ENCODE data around the gene SBK2.
A peak's percentile ranks its signal among the peaks of the same experiment; 100 is the strongest.
"Not testable (repeated sequence)": the region's sequence is repeated elsewhere in the genome, so short reads cannot be mapped to it uniquely, and the experiment has no call there.

Gene SBK2

DNA sequence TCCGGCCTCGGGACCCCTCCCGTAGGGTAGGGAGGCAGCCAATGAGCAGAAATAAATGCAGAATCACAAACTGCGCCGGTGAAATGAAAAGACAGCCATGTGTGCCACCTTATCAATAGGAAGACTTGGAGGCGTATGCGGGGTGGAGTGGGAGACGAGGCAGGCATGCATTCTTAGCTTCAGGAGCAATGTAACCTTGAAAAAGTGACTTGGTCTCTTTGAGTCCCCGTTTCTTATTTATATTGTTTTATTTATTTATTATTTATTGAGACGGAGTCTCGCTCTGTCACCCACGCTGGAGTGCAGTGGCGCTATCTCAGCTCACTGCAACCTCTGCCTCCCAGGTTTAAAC lies 32.7 kb downstream of the SBK2 start:
- Mint-ChIP-seq H3K27me3 (no peaks in the 10 kb centered on the region), H3K36me3 (ENCODE audit: low read depth) (no peaks in the 10 kb centered on the region), H3K4me3 (peak overlapping the region; percentile 71), H3K4me1 (ENCODE audit: low read depth) (peaks cover 18% of the 10 kb centered on the region), H3K9me3 (peaks cover 3% of the 10 kb centered on the region), H3K27ac (no peak overlapping the region)
- no peak for DNase-seq

DNA sequence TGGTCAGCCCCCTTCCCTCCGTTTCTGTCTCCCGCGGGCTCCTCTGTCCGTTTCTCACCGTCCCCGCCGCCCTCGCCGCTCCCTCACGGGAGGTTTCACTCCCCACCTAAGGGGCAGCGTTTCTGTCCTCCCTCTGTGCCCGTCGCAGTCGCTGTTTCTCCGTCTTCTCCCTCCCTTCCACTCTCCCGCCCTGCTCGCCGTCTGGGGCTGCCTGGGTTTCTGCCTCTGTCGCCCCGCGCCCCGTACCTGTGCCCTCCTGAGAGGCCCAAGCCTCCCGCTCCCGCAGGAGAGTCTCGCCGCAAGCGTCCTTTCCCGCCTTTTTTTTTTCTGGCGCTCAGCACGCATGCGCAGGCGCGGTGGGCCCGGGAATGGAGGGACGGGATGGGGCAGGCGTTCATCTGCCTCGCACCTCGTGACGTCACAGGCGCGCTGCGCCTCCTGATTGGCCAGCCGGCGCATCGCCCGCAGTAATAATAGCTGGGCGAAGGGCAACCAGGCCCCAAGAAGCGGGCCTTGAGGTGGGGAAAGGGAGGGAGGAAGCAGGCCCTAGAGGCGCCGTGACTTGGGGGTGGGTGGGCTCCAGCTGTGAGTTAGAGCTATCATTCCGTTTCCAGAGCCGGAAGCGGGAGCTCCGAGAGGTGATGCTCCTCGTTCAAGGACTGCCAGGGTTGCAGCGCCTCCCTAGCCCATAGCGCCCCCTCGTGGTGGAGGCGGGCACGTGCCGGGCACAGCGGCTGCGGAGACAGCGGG lies 33.3 kb downstream of the SBK2 start:
- Mint-ChIP-seq H3K4me3 (peak overlapping the region; percentile 71), H3K27ac (peak overlapping the region; percentile 89), H3K9me3 (peaks cover 3% of the 10 kb centered on the region), H3K27me3 (no peaks in the 10 kb centered on the region), H3K4me1 (ENCODE audit: low read depth) (peaks cover 18% of the 10 kb centered on the region), H3K36me3 (ENCODE audit: low read depth) (no peaks in the 10 kb centered on the region)
- peak; percentile 98 for DNase-seq

DNA sequence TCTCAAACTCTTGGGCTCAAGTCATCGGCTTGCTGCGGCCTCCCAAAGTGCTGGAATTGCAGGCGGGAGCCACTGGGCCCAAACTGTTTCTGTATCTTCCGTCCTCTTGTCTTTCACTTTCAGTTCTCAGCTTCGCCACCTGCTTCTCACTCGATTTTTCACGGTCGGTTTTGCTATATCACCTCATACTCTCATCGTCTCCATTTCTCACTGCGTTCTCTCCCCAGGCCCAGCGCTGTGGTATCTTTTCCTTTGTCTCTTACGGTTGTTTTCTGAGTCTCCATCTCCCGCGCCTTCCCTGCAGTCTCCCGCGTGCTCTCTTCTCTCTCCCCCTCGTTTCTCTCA lies 33.8 kb downstream of the SBK2 start:
- H3K9me3 Mint-ChIP-seq: peaks cover 3% of the 10 kb centered on the region
- no peak for DNase-seq
- H3K4me1 Mint-ChIP-seq (ENCODE audit: low read depth): peaks cover 18% of the 10 kb centered on the region
- peak overlapping the region; percentile 89 for H3K27ac Mint-ChIP-seq
- H3K4me3 Mint-ChIP-seq: peak overlapping the region; percentile 71
- H3K27me3 Mint-ChIP-seq: no peaks in the 10 kb centered on the region
- no peaks in the 10 kb centered on the region for H3K36me3 Mint-ChIP-seq (ENCODE audit: low read depth)

DNA sequence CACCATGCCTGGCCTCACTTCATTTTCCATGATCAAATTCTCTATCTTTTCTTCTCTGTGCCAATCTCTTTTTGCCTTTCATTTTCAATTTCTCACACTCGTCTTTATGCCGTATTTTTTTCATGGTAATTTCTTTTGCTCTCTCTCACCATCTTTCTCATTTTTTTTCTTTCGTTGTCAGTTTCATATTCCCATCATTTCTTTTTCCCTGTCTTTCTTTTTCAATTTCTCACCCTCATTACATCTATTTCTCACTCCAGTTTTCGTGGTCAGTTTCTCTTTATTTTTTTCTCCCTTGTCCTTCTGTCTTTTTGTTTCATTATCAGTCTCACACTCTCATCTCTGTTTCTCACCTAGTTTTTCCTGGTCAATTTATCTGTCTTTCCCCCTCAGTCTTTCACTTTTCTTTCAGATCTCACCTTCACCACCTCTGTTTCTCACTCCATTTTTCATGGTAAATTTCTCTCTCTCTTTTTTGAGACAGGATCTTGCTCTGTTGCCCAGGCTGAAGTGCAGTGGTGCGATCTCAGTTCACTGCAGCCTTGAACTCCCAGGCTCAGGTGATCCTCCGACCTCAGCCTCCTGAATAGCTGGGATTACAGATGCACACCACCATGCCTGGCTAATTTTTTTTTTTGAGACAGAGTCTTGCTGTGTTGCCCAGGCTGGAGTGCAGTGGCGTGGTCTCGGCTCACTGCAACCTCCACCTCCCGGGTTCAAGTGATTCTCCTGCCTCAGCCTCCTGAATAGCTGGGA lies 34.6 kb downstream of the SBK2 start:
- no peak overlapping the region for H3K27ac Mint-ChIP-seq
- H3K4me1 Mint-ChIP-seq (ENCODE audit: low read depth): peaks cover 18% of the 10 kb centered on the region
- no peak for DNase-seq
- H3K27me3 Mint-ChIP-seq: no peaks in the 10 kb centered on the region
- peaks cover 3% of the 10 kb centered on the region for H3K9me3 Mint-ChIP-seq
- no peak overlapping the region for H3K4me3 Mint-ChIP-seq
- no peaks in the 10 kb centered on the region for H3K36me3 Mint-ChIP-seq (ENCODE audit: low read depth)

DNA sequence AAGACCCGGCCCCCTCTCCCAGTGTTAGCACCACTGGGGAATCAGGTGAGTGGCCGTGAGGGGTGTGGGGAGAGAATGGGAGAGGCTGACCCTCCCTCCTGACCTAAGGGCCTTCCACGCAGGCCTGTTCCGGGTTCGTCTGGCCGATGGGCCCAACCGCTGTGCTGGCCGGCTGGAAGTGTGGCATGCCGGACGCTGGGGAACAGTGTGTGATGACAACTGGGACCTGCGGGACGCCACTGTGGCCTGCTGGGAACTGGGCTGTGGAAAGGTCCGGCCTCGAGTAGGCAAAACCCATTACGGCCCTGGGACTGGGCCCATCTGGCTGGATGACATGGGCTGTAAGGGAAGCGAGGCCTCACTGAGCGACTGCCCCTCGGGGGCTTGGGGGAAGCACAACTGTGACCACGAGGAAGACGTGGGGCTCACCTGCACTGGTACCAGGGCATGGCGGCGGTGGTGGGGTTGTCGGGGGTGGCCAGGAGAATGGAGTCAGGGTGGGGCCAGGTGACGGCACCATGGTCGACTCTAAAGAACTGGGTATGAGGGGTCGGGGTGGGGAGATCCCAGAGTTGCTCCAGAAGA lies 36.5 kb downstream of the SBK2 start:
- H3K27me3 Mint-ChIP-seq: no peaks in the 10 kb centered on the region

DNA sequence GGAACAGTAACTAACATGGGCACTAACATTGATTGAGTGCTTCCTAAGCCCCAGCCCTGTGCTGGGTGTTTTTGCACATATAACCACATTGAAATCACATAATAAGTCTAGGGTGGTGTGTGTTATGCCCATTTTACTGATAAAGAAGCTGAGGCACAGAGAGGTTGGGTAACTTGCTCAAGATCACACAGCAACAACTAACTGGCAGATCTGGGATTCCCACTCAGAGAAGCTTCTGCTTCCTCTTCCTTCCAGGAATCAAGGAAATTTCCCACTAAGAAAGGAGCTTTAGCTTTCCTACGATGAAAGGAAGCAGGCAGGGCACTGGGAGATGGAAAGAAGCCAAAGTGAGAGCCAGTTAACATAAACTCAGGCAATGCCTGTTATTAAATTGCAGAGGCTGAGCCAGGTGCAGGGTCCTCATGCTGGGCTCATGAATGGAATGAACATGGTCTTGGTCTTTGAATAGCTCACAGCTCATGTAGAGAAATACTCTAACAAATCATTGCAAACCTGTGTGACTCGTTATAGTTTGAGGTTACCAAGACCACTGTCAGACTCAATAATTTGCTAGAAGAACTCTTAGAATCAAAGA lies 38.6 kb downstream of the SBK2 start:
- no peak for DNase-seq
- H3K27me3 Mint-ChIP-seq: no peaks in the 10 kb centered on the region
- H3K4me3 Mint-ChIP-seq: no peak overlapping the region
- H3K9me3 Mint-ChIP-seq: peaks cover 3% of the 10 kb centered on the region
- H3K27ac Mint-ChIP-seq: no peak overlapping the region
- H3K4me1 Mint-ChIP-seq (ENCODE audit: low read depth): peaks cover 9% of the 10 kb centered on the region
- no peaks in the 10 kb centered on the region for H3K36me3 Mint-ChIP-seq (ENCODE audit: low read depth)

More for the DNA sequence above, 36.5 kb downstream of the SBK2 start:
- Mint-ChIP-seq H3K36me3 (ENCODE audit: low read depth) (no peaks in the 10 kb centered on the region), H3K9me3 (peaks cover 3% of the 10 kb centered on the region), H3K4me1 (ENCODE audit: low read depth) (peaks cover 18% of the 10 kb centered on the region), H3K27ac (no peak overlapping the region), H3K4me3 (no peak overlapping the region)
- DNase-seq: no peak

DNA sequence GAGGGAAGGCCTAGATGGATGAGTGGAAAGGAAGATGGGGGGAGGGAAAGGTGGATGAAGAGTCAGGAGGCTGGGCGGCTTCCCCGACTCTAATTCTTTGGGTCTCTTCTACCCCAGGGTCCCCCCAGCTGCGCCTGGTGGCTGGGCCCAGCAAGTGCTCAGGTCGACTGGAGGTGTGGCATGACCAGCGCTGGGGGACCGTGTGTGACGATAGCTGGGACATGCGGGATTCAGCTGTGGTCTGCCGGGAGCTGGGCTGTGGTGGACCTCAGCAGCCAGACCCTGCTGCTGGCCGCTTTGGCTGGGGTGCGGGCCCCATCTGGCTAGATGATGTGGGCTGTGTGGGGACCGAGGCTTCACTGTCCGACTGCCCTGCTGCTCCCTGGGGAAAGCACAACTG lies 39.2 kb downstream of the SBK2 start:
- no peak for DNase-seq
- Mint-ChIP-seq H3K9me3 (no peaks in the 10 kb centered on the region), H3K27ac (no peak overlapping the region), H3K4me3 (no peak overlapping the region), H3K27me3 (peaks cover 5% of the 10 kb centered on the region), H3K36me3 (ENCODE audit: low read depth) (no peaks in the 10 kb centered on the region), H3K4me1 (ENCODE audit: low read depth) (peaks cover 6% of the 10 kb centered on the region)

DNA sequence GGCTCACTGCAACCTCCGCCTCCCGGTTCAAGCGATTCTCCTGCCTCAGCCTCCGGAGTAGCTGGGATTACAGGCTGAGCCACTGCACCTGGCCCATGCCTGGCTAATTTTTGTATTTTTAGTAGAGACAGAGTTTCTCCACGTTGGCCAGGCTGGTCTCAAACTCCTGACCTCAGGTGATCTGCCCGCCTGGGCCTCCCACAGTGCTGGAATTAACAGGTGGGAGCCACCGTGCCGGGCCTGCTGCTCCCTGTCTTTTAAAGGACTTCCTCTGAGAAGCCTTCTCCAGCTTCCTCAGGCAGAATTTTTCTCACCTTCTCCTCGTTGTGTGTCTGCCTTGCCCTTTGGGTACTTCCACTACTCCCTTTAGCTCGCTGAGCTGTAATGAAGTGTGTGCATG lies 40.1 kb downstream of the SBK2 start:
- not testable (repeated sequence) for H3K4me3 Mint-ChIP-seq; H3K27ac Mint-ChIP-seq; H3K9me3 Mint-ChIP-seq; H3K27me3 Mint-ChIP-seq; DNase-seq; H3K4me1 Mint-ChIP-seq (ENCODE audit: low read depth); H3K36me3 Mint-ChIP-seq (ENCODE audit: low read depth)

DNA sequence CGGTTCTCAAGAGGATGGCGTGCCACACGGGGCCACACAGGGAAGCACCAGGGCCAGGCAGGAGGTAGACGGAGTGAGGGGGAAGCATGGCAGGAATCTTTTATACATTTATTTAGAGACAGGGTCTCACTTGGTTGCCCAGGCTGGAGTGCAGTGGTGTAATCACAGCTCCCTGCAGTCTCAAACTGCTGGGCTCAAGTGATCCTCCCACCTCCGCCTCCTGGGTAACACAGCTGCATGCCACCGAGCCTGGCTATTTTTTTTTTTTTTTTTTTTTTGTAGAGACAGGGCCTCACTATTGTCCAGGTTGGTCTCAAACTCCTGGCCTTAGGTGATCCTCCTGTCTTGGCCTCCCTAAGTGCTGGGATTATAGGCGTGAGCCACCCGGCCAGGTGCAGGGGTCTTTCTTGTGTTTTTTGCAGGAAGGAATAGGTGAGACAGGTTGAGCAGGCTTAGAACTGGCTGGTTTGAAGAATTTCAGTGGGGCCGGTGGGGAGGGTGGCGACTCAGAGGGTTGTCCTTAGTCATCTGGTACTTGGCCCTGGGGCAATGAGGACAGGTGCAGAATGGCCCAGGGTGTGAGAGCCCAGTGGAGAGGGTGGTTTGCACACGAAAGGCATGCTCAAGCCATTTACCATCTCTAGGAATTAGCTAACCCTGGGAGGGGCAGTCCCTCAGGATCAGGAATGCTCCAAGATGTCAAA lies 41.1 kb downstream of the SBK2 start:
- H3K36me3 Mint-ChIP-seq (ENCODE audit: low read depth): no peaks in the 10 kb centered on the region
- no peaks in the 10 kb centered on the region for H3K4me1 Mint-ChIP-seq (ENCODE audit: low read depth)
- DNase-seq: no peak
- H3K4me3 Mint-ChIP-seq: no peak overlapping the region
- peaks cover 14% of the 10 kb centered on the region for H3K27me3 Mint-ChIP-seq
- H3K9me3 Mint-ChIP-seq: no peaks in the 10 kb centered on the region
- no peak overlapping the region for H3K27ac Mint-ChIP-seq

DNA sequence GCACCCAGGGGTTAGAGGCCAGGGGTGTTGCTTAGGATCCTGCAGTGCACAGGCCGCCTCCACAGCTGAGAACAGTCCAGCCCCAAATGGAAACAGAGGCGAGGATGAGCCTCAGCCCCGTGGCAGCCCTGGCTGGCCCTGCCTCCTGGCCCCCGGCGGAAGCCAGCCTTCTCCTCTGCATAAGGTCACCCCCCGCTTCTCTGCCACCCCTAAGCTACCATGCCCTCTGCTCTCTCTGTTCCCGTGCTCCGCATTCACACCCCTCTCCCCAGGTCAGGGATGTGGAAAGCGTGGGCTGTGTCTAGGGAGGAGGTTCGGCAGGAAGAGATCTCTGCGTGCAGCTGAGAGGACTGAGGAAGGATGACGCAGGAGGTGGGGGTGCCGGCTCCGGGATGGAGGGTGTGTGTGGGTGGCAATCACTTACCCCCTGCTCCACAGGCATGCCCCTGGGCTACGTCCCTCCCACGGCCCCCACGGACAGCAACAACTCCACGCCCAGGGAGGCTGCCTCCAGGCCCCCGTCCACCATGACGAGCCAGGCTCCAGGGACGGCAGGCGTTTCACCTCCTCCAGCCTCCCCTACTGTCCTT lies 42.7 kb downstream of the SBK2 start:
- peak overlapping the region; percentile 49 for H3K4me3 Mint-ChIP-seq
- H3K27me3 Mint-ChIP-seq: peaks cover 14% of the 10 kb centered on the region
- no peaks in the 10 kb centered on the region for H3K9me3 Mint-ChIP-seq
- no peak overlapping the region for H3K27ac Mint-ChIP-seq
- H3K4me1 Mint-ChIP-seq (ENCODE audit: low read depth): no peaks in the 10 kb centered on the region
- H3K36me3 Mint-ChIP-seq (ENCODE audit: low read depth): no peaks in the 10 kb centered on the region
- DNase-seq: no peak

DNA sequence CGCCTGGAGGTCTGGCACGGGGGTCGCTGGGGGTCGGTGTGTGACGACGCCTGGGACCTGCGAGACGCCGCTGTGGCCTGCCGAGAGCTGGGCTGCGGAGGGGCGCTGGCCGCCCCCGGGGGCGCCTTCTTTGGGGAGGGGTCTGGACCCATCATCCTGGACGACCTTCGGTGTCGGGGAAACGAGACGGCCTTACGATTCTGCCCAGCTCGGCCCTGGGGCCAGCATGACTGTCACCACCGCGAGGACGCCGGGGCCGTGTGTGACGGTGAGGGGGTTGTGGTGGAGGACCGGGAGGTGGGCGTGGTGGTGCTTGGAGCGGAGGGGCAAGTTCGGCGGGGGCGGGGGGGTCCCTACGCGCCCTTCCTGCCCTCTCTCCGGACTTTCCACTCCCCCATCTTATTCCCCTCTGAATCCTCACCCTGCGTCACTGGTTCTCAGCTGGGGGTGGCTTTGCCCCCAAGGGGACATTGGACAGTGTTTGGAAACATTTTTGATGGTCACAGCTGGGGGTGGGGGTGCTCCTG lies 43.2 kb downstream of the SBK2 start:
- peaks cover 14% of the 10 kb centered on the region for H3K27me3 Mint-ChIP-seq
- no peaks in the 10 kb centered on the region for H3K36me3 Mint-ChIP-seq (ENCODE audit: low read depth)
- no peak overlapping the region for H3K4me3 Mint-ChIP-seq
- no peaks in the 10 kb centered on the region for H3K9me3 Mint-ChIP-seq
- H3K4me1 Mint-ChIP-seq (ENCODE audit: low read depth): no peaks in the 10 kb centered on the region
- DNase-seq: no peak
- no peak overlapping the region for H3K27ac Mint-ChIP-seq

DNA sequence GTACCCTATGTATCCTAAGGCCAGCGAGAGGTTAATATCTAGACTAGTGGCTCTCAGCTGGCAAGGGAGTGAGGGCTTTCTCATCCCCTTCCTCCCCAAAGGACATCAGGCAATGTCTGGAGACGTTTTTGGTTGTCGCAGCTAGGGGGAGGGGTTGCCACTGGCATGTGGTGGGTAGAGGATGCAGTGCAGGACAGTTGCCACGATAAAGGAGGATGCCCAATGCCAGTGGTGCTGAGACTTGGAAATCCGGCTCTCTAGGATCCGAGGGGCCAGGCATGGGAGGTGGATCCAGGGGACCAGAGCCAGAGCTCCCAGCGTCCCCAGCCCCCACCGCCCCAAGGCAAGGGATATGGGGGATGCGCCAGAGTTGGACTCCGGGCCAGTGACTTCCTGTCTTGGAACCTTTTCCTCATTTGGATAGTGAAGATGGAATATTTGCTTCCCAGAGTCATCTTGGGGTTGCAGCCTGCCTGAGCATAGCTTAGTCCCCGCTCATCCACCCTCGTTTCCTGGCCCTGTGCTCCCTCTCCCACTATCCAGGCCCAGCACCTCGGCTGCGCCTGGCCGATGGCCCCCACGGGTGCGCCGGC lies 43.8 kb downstream of the SBK2 start:
- peaks cover 2% of the 10 kb centered on the region for H3K4me1 Mint-ChIP-seq (ENCODE audit: low read depth)
- H3K36me3 Mint-ChIP-seq (ENCODE audit: low read depth): no peaks in the 10 kb centered on the region
- no peak for DNase-seq
- H3K9me3 Mint-ChIP-seq: no peaks in the 10 kb centered on the region
- H3K4me3 Mint-ChIP-seq: no peak overlapping the region
- H3K27ac Mint-ChIP-seq: no peak overlapping the region
- H3K27me3 Mint-ChIP-seq: peaks cover 14% of the 10 kb centered on the region

DNA sequence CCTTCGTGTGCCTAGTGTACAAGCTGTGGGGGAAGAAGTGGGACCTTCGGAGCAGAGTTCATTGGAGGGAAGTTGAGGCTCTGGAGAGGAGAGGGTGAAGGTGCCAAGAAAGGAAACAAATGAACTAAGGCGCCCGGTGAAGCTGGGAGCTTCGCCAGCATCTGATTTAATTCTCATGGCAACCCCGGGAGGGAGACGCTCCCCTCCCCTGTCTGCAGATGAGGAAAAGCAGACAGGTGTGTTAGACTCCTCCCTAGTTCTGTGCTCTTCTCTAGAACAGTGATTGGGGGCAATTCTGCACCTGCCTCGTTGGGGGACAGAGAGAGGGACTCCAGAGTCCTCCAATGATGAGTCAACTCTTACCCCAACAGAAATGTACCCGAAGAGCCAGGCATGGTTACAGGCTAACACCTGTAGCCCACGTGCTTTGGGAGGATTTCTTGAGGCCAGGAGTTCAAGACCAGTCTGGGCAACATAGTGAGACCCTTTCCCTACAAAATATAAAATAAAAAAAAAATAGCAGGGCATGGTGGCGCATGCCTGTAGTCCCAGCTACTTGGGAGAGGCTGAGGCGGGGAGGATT lies 44.5 kb downstream of the SBK2 start:
- no peak for DNase-seq
- Mint-ChIP-seq H3K9me3 (no peaks in the 10 kb centered on the region), H3K36me3 (ENCODE audit: low read depth) (no peaks in the 10 kb centered on the region), H3K27me3 (peaks cover 14% of the 10 kb centered on the region), H3K27ac (no peak overlapping the region), H3K4me1 (ENCODE audit: low read depth) (peaks cover 6% of the 10 kb centered on the region), H3K4me3 (no peak overlapping the region)

Data from activated T-cell treated with anti-CD3 and anti-CD28 coated beads, Interleukin-2, amount 50 U/mL, for 24 hours (primary cell).